ENCODE results near the gene C2CD2. TPM values are rescaled to one million over a fixed set of nuclear protein-coding genes. Genes with fewer than 3 reads are reported as not detected.
A peak's percentile ranks its signal among the peaks of the same experiment; 100 is the strongest.
"Not testable (repeated sequence)": the region's sequence is repeated elsewhere in the genome, so short reads cannot be mapped to it uniquely, and the experiment has no call there.

Gene C2CD2
- 12.8 TPM for polyA plus RNA-seq (2012; ENCODE audit: missing spikeins)

- FAIRE-seq (peak; percentile 33), DNase-seq (ENCODE audit: insufficient read length) (peak; percentile 86)
- TF ChIP-seq POLR2A (IDR thresholded peaks at IDR 0.05; ENCODE audit: low read depth, low read length) (peak; percentile 55), TAF1 (IDR thresholded peaks at IDR 0.05; ENCODE audit: borderline replicate concordance, low read depth, low read length) (no peak), POLR2AphosphoS5 (IDR thresholded peaks at IDR 0.05; ENCODE audit: low read depth, low read length) (0 out of 2 replicates have a peak, but pooled peaks have one; percentile 20)
These were observed at the start of gene C2CD2 for GRCh38 chr21:41953831-41954653. C2CD2 (minus strand) TSS chr21:41954018; CDS start chr21:41953648, 370 bp downstream.

- TF ChIP-seq TAF1 (IDR thresholded peaks at IDR 0.05; ENCODE audit: borderline replicate concordance, low read depth, low read length) (no peak), POLR2A (IDR thresholded peaks at IDR 0.05; ENCODE audit: low read depth, low read length) (no peak), POLR2AphosphoS5 (IDR thresholded peaks at IDR 0.05; ENCODE audit: low read depth, low read length) (no peak)
- DNase-seq (ENCODE audit: insufficient read length) (no peak), FAIRE-seq (peak; percentile 85)
These were observed 49.2 kb upstream of the C2CD2 start for GRCh38 chr21:42003051-42003461.

GRCh38 chr21:42002421-42002958 is 48.7 kb upstream of the C2CD2 start:
- no peak for DNase-seq (ENCODE audit: insufficient read length)
- peak; percentile 93 for FAIRE-seq
- TF ChIP-seq POLR2AphosphoS5 (IDR thresholded peaks at IDR 0.05; ENCODE audit: low read depth, low read length) (no peak), POLR2A (IDR thresholded peaks at IDR 0.05; ENCODE audit: low read depth, low read length) (no peak), TAF1 (IDR thresholded peaks at IDR 0.05; ENCODE audit: borderline replicate concordance, low read depth, low read length) (no peak)

DNA sequence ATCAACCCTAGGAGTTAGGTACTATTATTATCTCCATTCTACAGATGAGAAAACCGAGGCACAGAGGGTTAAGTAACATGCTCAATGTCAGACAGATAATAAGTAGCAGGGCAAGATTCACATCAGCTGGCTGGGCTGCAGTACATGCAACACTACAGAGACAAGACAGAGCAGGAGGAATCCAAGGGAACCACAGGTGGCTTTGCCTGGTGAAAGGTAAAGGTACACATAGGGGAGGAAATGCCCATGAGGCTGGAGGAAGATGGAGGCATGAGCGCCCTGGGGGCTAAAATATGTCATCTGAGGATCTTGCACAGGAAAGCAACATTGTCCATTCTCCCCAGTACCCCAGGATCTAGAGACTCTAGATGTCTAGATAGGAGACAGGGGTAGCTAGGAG is 48.0 kb upstream of the C2CD2 start:
- TF ChIP-seq TAF1 (IDR thresholded peaks at IDR 0.05; ENCODE audit: borderline replicate concordance, low read depth, low read length), result no peak
- TF ChIP-seq POLR2A (IDR thresholded peaks at IDR 0.05; ENCODE audit: low read depth, low read length), result no peak
- TF ChIP-seq POLR2AphosphoS5 (IDR thresholded peaks at IDR 0.05; ENCODE audit: low read depth, low read length), result no peak
- DNase-seq (ENCODE audit: insufficient read length), result no peak
- no peak for FAIRE-seq

GRCh38 chr21:42000908-42001307 is 47.1 kb upstream of the C2CD2 start:
- no peak for DNase-seq (ENCODE audit: insufficient read length)
- FAIRE-seq, result no peak
- no peak for TF ChIP-seq POLR2AphosphoS5 (IDR thresholded peaks at IDR 0.05; ENCODE audit: low read depth, low read length)
- no peak for TF ChIP-seq TAF1 (IDR thresholded peaks at IDR 0.05; ENCODE audit: borderline replicate concordance, low read depth, low read length)
- no peak for TF ChIP-seq POLR2A (IDR thresholded peaks at IDR 0.05; ENCODE audit: low read depth, low read length)

- FAIRE-seq (no peak), DNase-seq (ENCODE audit: insufficient read length) (no peak)
- TF ChIP-seq POLR2A (IDR thresholded peaks at IDR 0.05; ENCODE audit: low read depth, low read length), result no peak
- no peak for TF ChIP-seq TAF1 (IDR thresholded peaks at IDR 0.05; ENCODE audit: borderline replicate concordance, low read depth, low read length)
- TF ChIP-seq POLR2AphosphoS5 (IDR thresholded peaks at IDR 0.05; ENCODE audit: low read depth, low read length), result no peak
These were observed 43.8 kb upstream of the C2CD2 start for GRCh38 chr21:41997657-41998056.

- TF ChIP-seq TAF1 (IDR thresholded peaks at IDR 0.05; ENCODE audit: borderline replicate concordance, low read depth, low read length) (no peak), POLR2AphosphoS5 (IDR thresholded peaks at IDR 0.05; ENCODE audit: low read depth, low read length) (no peak), POLR2A (IDR thresholded peaks at IDR 0.05; ENCODE audit: low read depth, low read length) (no peak)
- FAIRE-seq, result no peak
These were observed 41.8 kb upstream of the C2CD2 start for GRCh38 chr21:41995577-41995976.

GRCh38 chr21:41994613-41995012 is 40.8 kb upstream of the C2CD2 start:
- not testable (repeated sequence) for FAIRE-seq; DNase-seq (ENCODE audit: insufficient read length)

More at GRCh38 chr21:41995577-41995976, 41.8 kb upstream of the C2CD2 start:
- DNase-seq (ENCODE audit: insufficient read length), result no peak

DNA sequence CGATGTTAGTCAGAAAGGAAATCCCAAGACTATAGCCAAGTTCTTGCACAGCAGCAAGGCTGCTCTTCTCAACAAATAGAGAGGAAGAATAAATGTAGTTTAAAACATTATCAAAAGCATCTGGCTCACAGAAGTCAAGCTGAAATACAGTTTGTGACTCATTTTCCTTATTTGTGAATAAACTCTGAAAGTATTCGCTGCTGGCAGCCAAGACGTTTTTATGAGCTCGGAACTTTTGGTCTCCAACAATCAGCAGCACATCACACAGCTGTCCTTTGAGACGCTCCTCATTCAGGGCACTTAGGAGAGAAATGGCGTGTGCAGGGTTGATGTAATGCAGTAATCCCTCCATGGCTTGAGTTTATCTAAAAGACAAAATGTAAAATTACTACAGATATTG is 39.9 kb upstream of the C2CD2 start:
- FAIRE-seq, result no peak
- TF ChIP-seq POLR2A (IDR thresholded peaks at IDR 0.05; ENCODE audit: low read depth, low read length) (no peak), POLR2AphosphoS5 (IDR thresholded peaks at IDR 0.05; ENCODE audit: low read depth, low read length) (no peak), TAF1 (IDR thresholded peaks at IDR 0.05; ENCODE audit: borderline replicate concordance, low read depth, low read length) (no peak)
- DNase-seq (ENCODE audit: insufficient read length), result no peak

GRCh38 chr21:41992576-41992975 is 38.8 kb upstream of the C2CD2 start:
- TF ChIP-seq TAF1 (IDR thresholded peaks at IDR 0.05; ENCODE audit: borderline replicate concordance, low read depth, low read length), result no peak
- TF ChIP-seq POLR2A (IDR thresholded peaks at IDR 0.05; ENCODE audit: low read depth, low read length), result no peak
- TF ChIP-seq POLR2AphosphoS5 (IDR thresholded peaks at IDR 0.05; ENCODE audit: low read depth, low read length), result no peak; the same call in 1 of the 2 replicates
- no peak for FAIRE-seq
- no peak for DNase-seq (ENCODE audit: insufficient read length)

DNA sequence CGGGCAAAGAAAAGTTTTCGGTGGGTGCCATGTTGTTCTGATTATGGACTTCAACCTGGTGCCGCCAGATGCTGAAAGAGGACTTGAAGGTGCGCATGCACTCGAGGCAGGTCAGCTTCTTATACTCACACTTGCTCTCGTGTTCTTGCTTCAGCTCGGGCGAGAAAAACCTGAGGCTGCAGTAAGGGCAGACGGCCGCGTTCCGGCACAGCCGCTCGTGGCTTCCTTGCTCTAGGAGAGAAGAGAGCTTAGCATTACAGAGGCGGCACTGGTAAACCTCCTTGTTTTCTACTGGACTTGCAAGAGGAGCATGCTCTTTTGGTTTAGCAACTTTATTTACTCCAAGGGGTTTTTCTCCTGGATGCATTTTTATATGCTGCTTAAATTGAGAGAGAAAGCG is 37.8 kb upstream of the C2CD2 start:
- FAIRE-seq, result no peak
- no peak for TF ChIP-seq POLR2AphosphoS5 (IDR thresholded peaks at IDR 0.05; ENCODE audit: low read depth, low read length)
- TF ChIP-seq POLR2A (IDR thresholded peaks at IDR 0.05; ENCODE audit: low read depth, low read length), result no peak
- no peak for TF ChIP-seq TAF1 (IDR thresholded peaks at IDR 0.05; ENCODE audit: borderline replicate concordance, low read depth, low read length)
- DNase-seq (ENCODE audit: insufficient read length), result no peak

- DNase-seq (ENCODE audit: insufficient read length), result no peak
- no peak for TF ChIP-seq POLR2AphosphoS5 (IDR thresholded peaks at IDR 0.05; ENCODE audit: low read depth, low read length)
- no peak for TF ChIP-seq TAF1 (IDR thresholded peaks at IDR 0.05; ENCODE audit: borderline replicate concordance, low read depth, low read length)
- no peak for TF ChIP-seq POLR2A (IDR thresholded peaks at IDR 0.05; ENCODE audit: low read depth, low read length)
- FAIRE-seq, result no peak
These were observed 35.9 kb upstream of the C2CD2 start for GRCh38 chr21:41989698-41990097.

All from GM12892 (cell line).